Right forelimb (tissue), 1 donor: ENCODE measurements around the gene UGT1A8.

Source experiments
- DNase-seq: peaks from one replicate; pipeline ENCODE4 v3.0.0-alpha.2; 2018

Gene UGT1A8

GRCh38 chr2:233803292-233803911, 186.0 kb downstream of the UGT1A8 start:
- peak; percentile 16 for DNase-seq

GRCh38 chr2:233803994-233804393, 186.6 kb downstream of the UGT1A8 start:
- DNase-seq = peak; percentile 25

GRCh38 chr2:233807215-233807865, 189.9 kb downstream of the UGT1A8 start:
- peak; percentile 39 for DNase-seq

GRCh38 chr2:233807966-233808935, 190.8 kb downstream of the UGT1A8 start:
- peak; percentile 9 for DNase-seq

- DNase-seq = peak; percentile 18
Observed at GRCh38 chr2:233810385-233810784, 193.0 kb downstream of the UGT1A8 start.

- no peak for DNase-seq
Observed at GRCh38 chr2:233811087-233811486, 193.7 kb downstream of the UGT1A8 start.

- DNase-seq = peak; percentile 18
Observed at GRCh38 chr2:233811732-233812131, 194.3 kb downstream of the UGT1A8 start.

- DNase-seq = peak; percentile 5
Observed at GRCh38 chr2:233813236-233814055, 196.0 kb downstream of the UGT1A8 start.

- peak; percentile 34 for DNase-seq
Observed at GRCh38 chr2:233814056-233814835, 196.8 kb downstream of the UGT1A8 start.

- DNase-seq = no peak
Observed at GRCh38 chr2:233815861-233816260, 198.4 kb downstream of the UGT1A8 start.

- peak; percentile 7 for DNase-seq
Observed at GRCh38 chr2:233816334-233816733, 198.9 kb downstream of the UGT1A8 start.

GRCh38 chr2:233816771-233817170, 199.3 kb downstream of the UGT1A8 start:
- DNase-seq = peak; percentile 34

GRCh38 chr2:233817361-233817911, 200.0 kb downstream of the UGT1A8 start:
- DNase-seq = peak; percentile 28

- no peak for DNase-seq
Observed at GRCh38 chr2:233817995-233818638, 200.7 kb downstream of the UGT1A8 start.

- peak; percentile 22 for DNase-seq
Observed at GRCh38 chr2:233818639-233819621, 201.5 kb downstream of the UGT1A8 start.

- peak; percentile 20 for DNase-seq
Observed at GRCh38 chr2:233819884-233820773, 202.7 kb downstream of the UGT1A8 start.

GRCh38 chr2:233820774-233821105, 203.3 kb downstream of the UGT1A8 start:
- DNase-seq = peak; percentile 21

- DNase-seq = peak; percentile 16
Observed at GRCh38 chr2:233821196-233821595, 203.8 kb downstream of the UGT1A8 start.

- peak; percentile 19 for DNase-seq
Observed at GRCh38 chr2:233821709-233822100, 204.3 kb downstream of the UGT1A8 start.
